ENCODE measurements around the gene HECW1.

GRCh38 chr7:43337191-43337590 lies 224.7 kb downstream of the HECW1 start:
- TF ChIP-seq CTCF (IDR thresholded peaks at IDR 0.05) (no peak), JUN (IDR thresholded peaks at IDR 0.05) (no peak), EP300 (IDR thresholded peaks at IDR 0.05) (no peak)
